ENCODE results near the gene MYADML2. TPM values are rescaled to one million over a fixed set of nuclear protein-coding genes. Genes with fewer than 3 reads are reported as not detected.

The MYADML2 gene
- 0.17 and 0.26 TPM in 2 replicates for total RNA-seq (2021; fragmentation: NEBNext Ultra II Directional; extraction: Animal tissue kit (Norgen Biotek cat#: 25700))
- 0.47 TPM in 2 replicates for polyA plus RNA-seq (2011; rRNA removed)
- polyA plus RNA-seq (2011; cell fraction: cytosol; rRNA removed) = 0.45 TPM
- polyA plus RNA-seq (2011; cell fraction: nucleus; rRNA removed) = 0.39 TPM
- polyA plus RNA-seq (2012, experiment 1 of 2) = 0.34 to 0.50 TPM (median 0.41 TPM) in 3 of 4 replicates, not detected in the other
- 0.26 TPM for polyA plus RNA-seq (2012, experiment 2 of 2)
- polyA plus RNA-seq (2013, experiment 1 of 2) = 0.10 TPM
- 0.11 TPM for polyA plus RNA-seq (2013, experiment 2 of 2)
- 0.16 and 0.29 TPM in 2 replicates for polyA minus RNA-seq (2011; rRNA and poly(A)+ RNA removed)
- polyA minus RNA-seq (2011; cell fraction: cytosol; rRNA and poly(A)+ RNA removed) = 0.44 TPM
- polyA minus RNA-seq (2011; cell fraction: nucleus; rRNA and poly(A)+ RNA removed) = 0.40 TPM
- long read RNA-seq, experiment 1 = 0 reads
- long read RNA-seq, experiment 2 = 0 reads

GRCh38 chr17:81947189-81947588 lies at the start of gene MYADML2:
Gene MYADML2 (minus strand): TSS chr17:81947233. CDS start chr17:81941741, 5,492 bp downstream.
- Histone ChIP-seq H2BK120ac (replicated peaks; ENCODE audit: low read depth, low read length) (no peak within 1 kb of the TSS), H4K91ac (replicated peaks; ENCODE audit: insufficient read length, low read length) (no peak within 1 kb of the TSS), H3K18ac (ENCODE audit: extremely low read depth, low read length) (no peak within 1 kb of the TSS), H3K4me1 (replicated peaks in 1 of 4; ENCODE audit: control insufficient read depth in 3 of 4, insufficient read depth in 4 of 4, low read length in 3 of 4) (peaks cover 0 to under 1% (median under 1%) of the 10 kb centered on the region in 4 experiments; a peak in 3 of 7 replicates), H3K36me3 (ENCODE audit: control insufficient read depth in 2 of 4, insufficient read depth in 4 of 4, low read length in 3 of 4) (no peaks in the 10 kb centered on the region), H2AFZ (ENCODE audit: low read length) (no peak within 1 kb of the TSS), H2BK12ac (ENCODE audit: low read depth, low read length) (no peak within 1 kb of the TSS), H3K23ac (ENCODE audit: insufficient read length) (no peak within 1 kb of the TSS), H3K4me3 (ENCODE audit: extremely low read depth in 1 of 4, insufficient read depth in 2 of 4, low read depth in 3 of 4, low read length in 4 of 4) (no peak within 1 kb of the TSS), H3K56ac (replicated peaks; ENCODE audit: insufficient read length, low read depth, low read length) (no peak within 1 kb of the TSS), H3K9ac (replicated peaks in 1 of 4; ENCODE audit: extremely low read depth in 1 of 4, low read depth in 3 of 4, low read length in 3 of 4) (no peak within 1 kb of the TSS), H3K14ac (ENCODE audit: insufficient read length) (no peak within 1 kb of the TSS), H2AK5ac (ENCODE audit: low read depth, low read length) (no peak within 1 kb of the TSS), H2BK5ac (ENCODE audit: low read depth, low read length) (no peak within 1 kb of the TSS), H4K20me1 (replicated peaks in 1 of 2; ENCODE audit: control insufficient read depth in 1 of 2, insufficient read depth in 2 of 2, low read length in 2 of 2) (no peaks in the 10 kb centered on the region), H2BK15ac (ENCODE audit: low read length) (0 out of 2 replicates have a peak within 1 kb of the TSS, but pooled peaks have one; percentile 46), H3K27ac (ENCODE audit: low read depth, low read length) (no peak within 1 kb of the TSS), H3K79me1 (ENCODE audit: low read depth, low read length) (no peaks in the 10 kb centered on the region), H3K4me2 (ENCODE audit: insufficient read depth in 1 of 2, low read depth in 2 of 2, low read length in 2 of 2) (no peak within 1 kb of the TSS), H3K23me2 (ENCODE audit: low read depth, low read length) (no peaks in the 10 kb centered on the region), H3K79me2 (ENCODE audit: control insufficient read depth in 1 of 2, insufficient read depth in 2 of 2, low read length in 2 of 2) (no peaks in the 10 kb centered on the region), H4K5ac (ENCODE audit: insufficient read length, low read depth, low read length) (no peak within 1 kb of the TSS), H3K27me3 (replicated peaks in 1 of 4; ENCODE audit: control insufficient read depth in 3 of 4, extremely low read depth in 1 of 4, insufficient read depth in 3 of 4, low read length in 3 of 4) (peaks cover 0 to 5% (median under 1%) of the 10 kb centered on the region in 4 experiments; a peak in 3 of 7 replicates), H3K4ac (replicated peaks; ENCODE audit: insufficient read length, low read depth, low read length) (no peak within 1 kb of the TSS), H3K9me3 (ENCODE audit: insufficient read depth in 2 of 2, low read depth in 1 of 2, low read length in 1 of 2) (no peaks in the 10 kb centered on the region), H2BK20ac (ENCODE audit: low read length) (no peak within 1 kb of the TSS), H4K8ac (ENCODE audit: extremely low read depth, insufficient read depth, low read length) (no peak within 1 kb of the TSS)
- POLR2A ChIA-PET (ENCODE audit: partially characterized antibody) = interaction anchor here (0.9 kb wide), 2 partner anchors 16 to 19 kb away, joined by 3 read pairs; no protein-coding TSS in a partner anchor
- 81% methylated on average over 12 of the region's 13 CpGs; no CpG with 5 or more reads in 1 of the 2 experiments for WGBS, 2 experiments (ENCODE audit: extremely low coverage in 1 of 2, insufficient coverage in 1 of 2, insufficient read length in 1 of 2, insufficient replicate concordance in 2 of 2, low coverage in 1 of 2, low lambda C conversion rate in 2 of 2, missing lambda C conversion rate in 1 of 2)
- DNase-seq (ENCODE audit: low read depth in 1 of 2, low spot score in 2 of 2) = no peak
- FAIRE-seq = no peak
- CTCF ChIA-PET (ENCODE audit: partially characterized antibody) = interaction anchor here (0.7 kb wide), 2 partner anchors 12 to 78 kb away, joined by 3 read pairs; no protein-coding TSS in a partner anchor
- TF ChIP-seq EGR1 (IDR thresholded peaks at IDR 0.05; ENCODE audit: borderline replicate concordance, low read depth, low read length) = no peak
- no peak for TF ChIP-seq TBP (IDR thresholded peaks at IDR 0.05; ENCODE audit: low read depth, low read length)
- no peak for TF ChIP-seq NRF1 (IDR thresholded peaks at IDR 0.05; ENCODE audit: low read depth, low read length)
- TF ChIP-seq SIX5 (IDR thresholded peaks at IDR 0.05; ENCODE audit: low read depth, low read length) = no peak
- TF ChIP-seq KDM5A (IDR thresholded peaks at IDR 0.05; ENCODE audit: low read length) = no peak
- TF ChIP-seq JUN (IDR thresholded peaks at IDR 0.05; ENCODE audit: low read depth, low read length) = no peak
- TF ChIP-seq ATF2 (IDR thresholded peaks at IDR 0.05; ENCODE audit: low read length) = no peak
- TF ChIP-seq RXRA (IDR thresholded peaks at IDR 0.05; ENCODE audit: insufficient read depth, low read depth, low read length) = no peak
- TF ChIP-seq ZNF274 (IDR thresholded peaks at IDR 0.05; ENCODE audit: borderline replicate concordance, extremely low read depth, low read length) = no peak
- TF ChIP-seq TEAD4 (IDR thresholded peaks at IDR 0.05; ENCODE audit: low read depth, low read length) = no peak
- TF ChIP-seq SIN3A (conservative IDR thresholded peaks at IDR 0.05 in 1 of 2, IDR thresholded peaks at IDR 0.05 in 1 of 2; ENCODE audit: low read depth in 1 of 2, low read length in 2 of 2) = no peak
